GM18951 (cell line): ENCODE data around the gene MAP7D2.

Source experiments
- POLR2A ChIP-seq: IDR thresholded peaks from 4 replicates; pipeline ENCODE4 v1.6.1; 2011; ENCODE audit warnings: mild to moderate bottlenecking; ENCODE audit not compliant: insufficient read length, insufficient read depth; ENCODE audit errors: extremely low read depth
- in situ Hi-C: fragments of 300-500 bp; cut with MboI; formaldehyde crosslinking; loops from one replicate; pipeline ENCODE4 v1.12.0; 2022; ENCODE audit warnings: low sequenced_read_pairs, mixed read lengths, inconsistent platforms; ENCODE audit not compliant: unreplicated experiment

The MAP7D2 gene

GRCh38 chrX:20071511-20072079 lies 45.1 kb downstream of the MAP7D2 start:
- in situ Hi-C loops, result loop anchor here (25.0 kb wide), 2 partner anchors 309 to 684 kb away; no protein-coding TSS in a partner anchor

GRCh38 chrX:20067709-20068561 lies 48.8 kb downstream of the MAP7D2 start:
- in situ Hi-C loops, result loop anchor here (10.0 to 25.0 kb wide), 3 partner anchors 173 to 681 kb away; no protein-coding TSS in a partner anchor
- no peak for TF ChIP-seq POLR2A

More at GRCh38 chrX:20071511-20072079, 45.1 kb downstream of the MAP7D2 start:
- TF ChIP-seq POLR2A, result no peak

GRCh38 chrX:20066968-20067708 lies 49.6 kb downstream of the MAP7D2 start:
- in situ Hi-C loops, result loop anchor here (10.0 to 25.0 kb wide), 3 partner anchors 172 to 680 kb away; no protein-coding TSS in a partner anchor
- TF ChIP-seq POLR2A, result no peak

GRCh38 chrX:20063716-20064351 lies 52.9 kb downstream of the MAP7D2 start:
- in situ Hi-C loops, result loop anchor here (10.0 to 25.0 kb wide), 3 partner anchors 169 to 677 kb away; no protein-coding TSS in a partner anchor
- TF ChIP-seq POLR2A, result no peak

GRCh38 chrX:20063153-20063552 lies 53.6 kb downstream of the MAP7D2 start:
- in situ Hi-C loops, result loop anchor here (10.0 to 25.0 kb wide), 3 partner anchors 168 to 676 kb away; no protein-coding TSS in a partner anchor
- no peak for TF ChIP-seq POLR2A

- TF ChIP-seq POLR2A, result no peak
- in situ Hi-C loops, result loop anchor here (10.0 to 25.0 kb wide), 3 partner anchors 167 to 675 kb away; no protein-coding TSS in a partner anchor
Measured at GRCh38 chrX:20061855-20062254, 54.9 kb downstream of the MAP7D2 start.

GRCh38 chrX:20060961-20061748 lies 55.6 kb downstream of the MAP7D2 start:
- in situ Hi-C loops, result loop anchor here (10.0 to 25.0 kb wide), 3 partner anchors 166 to 674 kb away; no protein-coding TSS in a partner anchor
- TF ChIP-seq POLR2A, result no peak

GRCh38 chrX:20059467-20060128 lies 57.1 kb downstream of the MAP7D2 start:
- no peak for TF ChIP-seq POLR2A
- in situ Hi-C loops, result loop anchor here (10.0 to 25.0 kb wide), 3 partner anchors 165 to 672 kb away; no protein-coding TSS in a partner anchor

GRCh38 chrX:20057479-20057878 lies 59.2 kb downstream of the MAP7D2 start:
- in situ Hi-C loops, result loop anchor here (25.0 kb wide), 2 partner anchors 295 to 670 kb away; no protein-coding TSS in a partner anchor
- TF ChIP-seq POLR2A, result no peak

- no peak for TF ChIP-seq POLR2A
- in situ Hi-C loops, result loop anchor here (25.0 kb wide), 2 partner anchors 294 to 669 kb away; no protein-coding TSS in a partner anchor
Measured at GRCh38 chrX:20056704-20057103, 60.0 kb downstream of the MAP7D2 start.

GRCh38 chrX:20053537-20053936 lies 63.2 kb downstream of the MAP7D2 start:
- no peak for TF ChIP-seq POLR2A
- in situ Hi-C loops, result loop anchor here (25.0 kb wide), 2 partner anchors 291 to 666 kb away; no protein-coding TSS in a partner anchor
